Measurements from ENCODE around the gene CD300LB.
"Not testable (repeated sequence)": the region's sequence is repeated elsewhere in the genome, so short reads cannot be mapped to it uniquely, and the experiment has no call there.

The CD300LB gene

GRCh38 chr17:74491626-74492025 lies 39.6 kb downstream of the CD300LB start:
- DNase-seq (ENCODE audit: low read depth), result no peak

- no peak for DNase-seq (ENCODE audit: low read depth)
Observed at GRCh38 chr17:74490716-74491115, 40.6 kb downstream of the CD300LB start.

GRCh38 chr17:74488276-74488675 lies 43.0 kb downstream of the CD300LB start:
- not testable (repeated sequence) for DNase-seq (ENCODE audit: low read depth)

- no peak for DNase-seq (ENCODE audit: low read depth)
Observed at GRCh38 chr17:74485841-74486240, 45.4 kb downstream of the CD300LB start.

DNA sequence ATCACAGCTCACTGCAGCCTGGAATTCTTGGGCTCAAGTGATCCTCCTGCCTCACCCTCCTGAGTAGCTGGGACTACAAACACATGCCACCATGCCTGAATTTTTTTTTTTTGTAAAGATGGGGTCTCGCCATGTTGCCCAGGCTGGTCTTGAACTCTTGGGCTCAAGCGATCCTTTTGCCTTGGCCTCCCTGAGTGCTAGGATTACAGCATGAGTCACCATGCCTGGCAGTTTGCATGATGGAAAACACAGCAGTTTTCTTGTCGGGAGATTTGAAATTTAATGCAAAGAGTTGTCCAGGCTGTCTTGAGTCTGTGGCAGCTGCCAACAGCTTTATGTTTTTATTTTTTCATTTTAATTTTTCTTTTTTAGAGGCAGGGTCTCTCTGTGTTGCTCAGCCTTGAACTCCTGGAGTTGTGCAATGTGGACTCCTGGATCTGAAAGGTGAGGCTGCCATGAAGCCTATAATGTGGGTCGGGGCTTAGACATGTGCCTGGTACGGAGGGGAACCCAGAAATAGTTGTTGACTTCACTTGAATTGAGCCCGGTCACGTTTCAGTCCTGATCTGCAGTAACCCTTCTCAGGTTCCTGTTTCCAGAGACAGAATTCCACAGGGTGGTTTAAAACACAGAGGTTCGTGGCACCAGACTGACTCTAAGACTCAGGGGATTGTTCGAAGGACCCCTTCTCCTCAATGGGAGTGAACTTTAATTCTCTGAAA lies 46.1 kb downstream of the CD300LB start:
- DNase-seq (ENCODE audit: low read depth), result no peak

DNA sequence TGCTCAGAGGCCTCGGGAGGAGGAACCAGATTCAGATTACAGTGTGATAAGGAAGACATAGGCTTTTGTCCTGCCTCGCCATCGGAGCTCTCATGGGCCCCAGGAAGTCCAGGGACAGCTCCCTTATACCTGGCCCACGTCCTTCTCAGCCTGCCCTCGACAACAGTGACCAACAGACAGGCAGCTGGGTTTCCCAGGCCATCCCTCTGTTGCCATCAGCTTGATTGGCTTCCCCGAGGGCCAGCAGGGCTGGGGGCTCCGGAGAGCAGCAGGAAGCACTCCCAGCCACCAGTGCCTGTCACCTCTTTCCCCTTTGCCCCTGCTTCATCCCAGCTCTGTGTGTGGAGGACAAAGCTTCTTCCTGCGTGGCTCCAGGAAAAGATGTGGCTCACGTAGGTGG lies 47.2 kb downstream of the CD300LB start:
- no peak for DNase-seq (ENCODE audit: low read depth)

GRCh38 chr17:74481621-74482020 lies 49.7 kb downstream of the CD300LB start:
- DNase-seq (ENCODE audit: low read depth), result no peak

GRCh38 chr17:74480290-74480689 lies 51.0 kb downstream of the CD300LB start:
- DNase-seq (ENCODE audit: low read depth), result no peak

DNA sequence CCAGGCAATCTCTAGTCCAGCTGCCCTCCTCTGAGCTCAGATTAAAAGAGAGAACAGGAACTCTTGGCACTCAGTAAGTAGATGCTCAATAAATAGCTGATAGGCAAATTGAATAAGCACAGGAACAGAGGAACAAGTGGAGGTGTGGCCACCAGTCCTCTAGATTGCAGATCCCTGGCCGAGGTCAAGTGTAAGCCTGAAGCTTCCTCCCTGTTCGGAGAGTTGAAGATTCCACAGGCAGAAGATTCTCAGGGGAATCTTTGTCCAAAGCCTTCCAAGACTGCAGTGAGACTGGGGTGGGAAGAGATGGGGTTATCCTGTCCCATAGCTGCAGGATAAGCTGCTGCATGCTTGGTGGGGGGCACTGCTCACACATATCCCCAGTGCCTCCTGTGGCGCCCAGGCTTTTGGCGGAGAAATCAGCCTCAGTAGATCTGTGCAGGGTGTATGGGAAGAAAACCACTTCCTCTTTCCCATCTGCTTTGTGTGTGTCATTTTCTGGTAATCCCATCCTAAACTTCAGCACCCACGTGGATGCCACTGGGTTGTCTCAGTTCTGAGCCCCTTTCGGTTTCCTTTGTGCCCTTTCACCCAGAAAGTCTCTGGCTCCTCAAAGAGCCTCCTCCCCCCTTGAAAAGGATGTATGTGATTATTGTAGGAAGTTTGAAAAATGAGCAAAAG lies 52.7 kb downstream of the CD300LB start:
- DNase-seq (ENCODE audit: low read depth), result no peak

DNA sequence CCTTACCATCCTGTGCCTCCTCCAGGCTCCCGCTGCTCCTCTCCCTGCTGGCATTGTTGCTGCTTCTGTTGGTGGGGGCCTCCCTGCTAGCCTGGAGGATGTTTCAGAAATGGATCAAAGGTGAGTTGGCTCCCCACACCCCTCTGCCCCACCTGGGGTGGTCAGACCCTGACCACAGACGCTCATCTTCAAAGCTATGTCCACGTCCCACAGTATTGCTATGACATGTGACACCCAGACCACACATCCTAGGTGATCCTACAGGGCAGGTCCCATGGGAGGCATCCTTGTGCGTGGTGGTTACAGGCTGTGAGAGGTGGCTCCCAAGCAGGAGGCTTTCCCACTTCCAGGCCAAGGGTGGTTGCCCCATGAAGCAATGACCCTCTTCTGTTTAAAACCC lies 53.9 kb downstream of the CD300LB start:
- no peak for DNase-seq (ENCODE audit: low read depth)

DNA sequence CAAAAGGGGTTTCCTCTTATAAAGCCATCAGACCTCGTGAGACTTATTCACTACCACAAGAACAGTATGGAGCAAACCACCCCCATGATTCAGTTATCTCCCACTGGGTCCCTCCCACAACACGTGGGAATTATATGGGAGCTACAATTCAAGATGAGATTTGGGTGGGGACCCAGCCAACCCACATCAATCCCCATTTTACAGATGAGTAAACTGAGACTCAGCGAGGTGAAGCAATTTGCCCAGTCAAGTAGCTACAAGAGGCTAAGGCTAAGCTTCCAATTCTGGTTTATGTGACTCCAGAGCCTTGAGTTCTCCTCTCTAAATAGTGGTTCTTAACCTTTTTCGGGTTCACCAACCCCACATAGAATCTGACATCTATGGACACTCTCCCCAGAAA lies 56.1 kb downstream of the CD300LB start:
- DNase-seq (ENCODE audit: low read depth), result no peak

- no peak for DNase-seq (ENCODE audit: low read depth)
Observed at GRCh38 chr17:74474043-74474792, 57.1 kb downstream of the CD300LB start.

DNA sequence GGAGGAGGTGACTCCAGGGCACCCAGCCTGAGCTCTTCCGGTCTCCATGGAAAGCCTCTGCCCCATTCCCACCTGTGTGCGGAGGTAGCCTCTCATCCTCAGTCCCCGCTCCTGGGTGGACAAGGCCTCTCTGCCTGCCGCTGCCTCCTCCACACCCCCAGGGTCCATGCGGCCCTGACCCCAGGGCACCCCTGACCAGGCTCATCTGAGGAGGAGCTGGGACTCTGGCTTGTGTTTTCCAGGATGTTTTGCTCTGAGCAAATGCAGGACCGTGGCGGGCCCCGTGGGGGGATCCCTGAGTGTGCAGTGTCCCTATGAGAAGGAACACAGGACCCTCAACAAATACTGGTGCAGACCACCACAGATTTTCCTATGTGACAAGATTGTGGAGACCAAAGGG lies 58.0 kb downstream of the CD300LB start:
- no peak for DNase-seq (ENCODE audit: low read depth)

- DNase-seq (ENCODE audit: low read depth), result no peak
Observed at GRCh38 chr17:74472890-74473289, 58.4 kb downstream of the CD300LB start.

- DNase-seq (ENCODE audit: low read depth), result no peak
Observed at GRCh38 chr17:74471341-74471740, 59.9 kb downstream of the CD300LB start.
